Naive thymus-derived CD4-positive, alpha-beta T cell (primary cell): ENCODE measurements around the gene BMP4. TPM values are rescaled to one million over a fixed set of nuclear protein-coding genes. Genes with fewer than 3 reads are reported as not detected.
"Not testable (repeated sequence)": the region's sequence is repeated elsewhere in the genome, so short reads cannot be mapped to it uniquely, and the experiment has no call there.

Experiments used
- ATAC-seq: fragments of 150-1000 bp; cut with Tn5 transposase; 2 replicates; pipeline ENCODE4 v1.10.0; 2021; ENCODE audit warnings: mild to moderate bottlenecking, moderate library complexity
- CTCF ChIA-PET: fragments of 350-600 bp; sonication (Branson Sonifier 250); formaldehyde crosslinking; loops from one replicate; lab custom pipeline; 2021; ENCODE audit warnings: antibody characterized with exemption; lab: Charles Lee
- POLR2A ChIA-PET: fragments of 350-600 bp; sonication (Branson Sonifier 250); formaldehyde crosslinking; loops from one replicate; lab custom pipeline; 2021; ENCODE audit warnings: antibody characterized with exemption, inconsistent platforms; lab: Charles Lee
- DNase-seq, 9 donors: peaks; one replicate each; pipeline versions ENCODE4 v3.0.0 to v3.0.0-alpha.2; 2020 to 2022; ENCODE audit warnings: mixed read lengths in 1 of 9
- H3K27ac ChIP-seq: one replicate; pipeline ENCODE4 v1.7.0; 2013; ENCODE audit warnings: mild to moderate bottlenecking, low read depth, low read length, moderate library complexity
- H3K27me3 ChIP-seq, 2 donors: one replicate each; pipeline ENCODE4 v1.7.0; 2013; ENCODE audit warnings: low read length in 2 of 2, mild to moderate bottlenecking in 2 of 2, moderate library complexity in 2 of 2; ENCODE audit not compliant: control insufficient read depth in 2 of 2, insufficient read depth in 2 of 2
- H3K36me3 ChIP-seq, 3 experiments: 1 replicate in 2 of 3; 2 replicates in 1 of 3; pipeline ENCODE4 v1.7.0; 2013; ENCODE audit warnings: low read length in 3 of 3, mild to moderate bottlenecking in 3 of 3, moderate library complexity in 1 of 3; ENCODE audit not compliant: insufficient read depth in 3 of 3, control insufficient read depth in 2 of 3
- H3K4me1 ChIP-seq, 2 donors: one replicate each; pipeline ENCODE4 v1.7.0; 2013; ENCODE audit warnings: low read length in 2 of 2, mild to moderate bottlenecking in 2 of 2, moderate library complexity in 1 of 2; ENCODE audit not compliant: control insufficient read depth in 2 of 2, insufficient read depth in 2 of 2
- H3K4me3 ChIP-seq: 2 replicates; pipeline ENCODE4 v1.7.0; 2013; ENCODE audit warnings: mild to moderate bottlenecking, low read length
- H3K9me3 ChIP-seq, 3 experiments: 1 replicate in 2 of 3; 2 replicates in 1 of 3; pipeline ENCODE4 v1.7.0; 2013; ENCODE audit warnings: low read length in 3 of 3; ENCODE audit not compliant: control insufficient read depth in 2 of 3
- H3K27ac Mint-ChIP-seq, 9 donors: one replicate each; pipeline ENCODE4 v1.8.0; 2020 to 2022; ENCODE audit warnings: mixed read lengths in 9 of 9, mild to moderate bottlenecking in 8 of 9, moderate library complexity in 5 of 9, inconsistent platforms in 2 of 9
- H3K27me3 Mint-ChIP-seq, 5 donors: one replicate each; pipeline ENCODE4 v1.8.0; 2021 to 2022; ENCODE audit warnings: mixed read lengths in 5 of 5, mild to moderate bottlenecking in 1 of 5
- H3K36me3 Mint-ChIP-seq, 5 donors: one replicate each; pipeline ENCODE4 v1.8.0; 2020 to 2022; ENCODE audit warnings: mixed read lengths in 5 of 5, mild to moderate bottlenecking in 3 of 5, inconsistent platforms in 1 of 5
- H3K4me1 Mint-ChIP-seq, 7 donors: one replicate each; pipeline ENCODE4 v1.8.0; 2020 to 2022; ENCODE audit warnings: mixed read lengths in 7 of 7, mild to moderate bottlenecking in 3 of 7, inconsistent platforms in 1 of 7
- H3K4me3 Mint-ChIP-seq, 10 donors: one replicate each; pipeline ENCODE4 v1.8.0; 2020 to 2022; ENCODE audit warnings: mild to moderate bottlenecking in 10 of 10, mixed read lengths in 10 of 10, moderate library complexity in 6 of 10, inconsistent platforms in 2 of 10
- H3K9me3 Mint-ChIP-seq, 11 donors: one replicate each; pipeline ENCODE4 v1.8.0; 2020 to 2022; ENCODE audit warnings: mixed read lengths in 11 of 11, mild to moderate bottlenecking in 4 of 11, inconsistent platforms in 1 of 11, moderate library complexity in 1 of 11
- intact Hi-C, 2 donors: fragments of 100-400 bp; cut with micrococcal nuclease; formaldehyde crosslinking; loops; one replicate each; pipeline ENCODE4 v1.15.1; 2023
- polyA plus RNA-seq, 2 donors: library from polyadenylated mRNA; unstranded; fragments of 300-500 nt; fragmentation: Illumina TruSeq; gene quantifications; one replicate each; pipeline ENCODE4 v1.2.3, GENCODE V29; 2021
- total RNA-seq, 6 experiments: library from RNA in 5 of 6; stranded (reverse) in 5 of 6; gene quantifications; 1 replicate in 5 of 6; 2 replicates in 1 of 6; pipeline ENCODE4 v1.2.3 and lab custom pipeline; 2021 to 2026

BMP4 gene
- total and polyA plus RNA-seq, 7 experiments from 2014 or later, result 0.24 to 2.3 (median 1.3) TPM; not detected in 2

GRCh38 chr14:53996041-53996440 lies 39.4 kb upstream of the BMP4 start:
- intact Hi-C loops, result no loop called here
- H3K4me3 ChIP-seq, result no peak overlapping the region
- H3K27me3 ChIP-seq, result no peaks in the 10 kb centered on the region
- no peaks in the 10 kb centered on the region for H3K4me1 ChIP-seq
- Mint-ChIP-seq H3K4me3 (no peak overlapping the region), H3K4me1 (no peaks in the 10 kb centered on the region), H3K27ac (no peak overlapping the region), H3K9me3 (peaks cover 0 to 1% (median 0%) of the 10 kb centered on the region in 11 donors), H3K36me3 (no peaks in the 10 kb centered on the region), H3K27me3 (peaks cover 0 to 5% (median 0%) of the 10 kb centered on the region in 5 donors)
- DNase-seq (no peak), ATAC-seq (no peak)
- no peaks in the 10 kb centered on the region for H3K36me3 ChIP-seq
- no peaks in the 10 kb centered on the region for H3K9me3 ChIP-seq
- no peak overlapping the region for H3K27ac ChIP-seq
- POLR2A ChIA-PET, result no interaction called here
- CTCF ChIA-PET, result no interaction called here

GRCh38 chr14:53993920-53994607 lies 37.4 kb upstream of the BMP4 start:
- ATAC-seq, result no peak
- no peak for DNase-seq
- H3K4me3 ChIP-seq, result no peak overlapping the region
- no peaks in the 10 kb centered on the region for H3K9me3 ChIP-seq
- H3K27me3 ChIP-seq, result no peaks in the 10 kb centered on the region
- ChIA-PET POLR2A (no interaction called here), CTCF (no interaction called here)
- Mint-ChIP-seq H3K4me3 (no peak overlapping the region), H3K4me1 (no peaks in the 10 kb centered on the region), H3K27me3 (peaks cover 0 to 5% (median 0%) of the 10 kb centered on the region in 5 donors), H3K27ac (no peak overlapping the region), H3K36me3 (no peaks in the 10 kb centered on the region), H3K9me3 (peaks cover 0 to 3% (median 0%) of the 10 kb centered on the region in 11 donors)
- no peaks in the 10 kb centered on the region for H3K4me1 ChIP-seq
- no peak overlapping the region for H3K27ac ChIP-seq
- intact Hi-C loops, result no loop called here
- H3K36me3 ChIP-seq, result no peaks in the 10 kb centered on the region

- H3K4me1 Mint-ChIP-seq, result no peaks in the 10 kb centered on the region
- DNase-seq, result no peak
- H3K4me1 ChIP-seq, result no peaks in the 10 kb centered on the region
- H3K4me3 Mint-ChIP-seq, result no peak overlapping the region
- peaks cover 0 to 3% (median 0%) of the 10 kb centered on the region in 3 experiments for H3K9me3 ChIP-seq
- POLR2A ChIA-PET, result no interaction called here
- no peaks in the 10 kb centered on the region for H3K36me3 ChIP-seq
- H3K36me3 Mint-ChIP-seq, result peaks cover 0 to 3% (median 0%) of the 10 kb centered on the region in 5 donors
- H3K27ac Mint-ChIP-seq, result no peak overlapping the region
- no peak overlapping the region for H3K4me3 ChIP-seq
- H3K9me3 Mint-ChIP-seq, result peaks cover 0 to 22% (median 9%) of the 10 kb centered on the region in 11 donors
- H3K27me3 ChIP-seq, result no peaks in the 10 kb centered on the region
- intact Hi-C loops, result no loop called here
- no peak overlapping the region for H3K27ac ChIP-seq
- ATAC-seq, result no peak
- peaks cover 0 to 5% (median 0%) of the 10 kb centered on the region in 5 donors for H3K27me3 Mint-ChIP-seq
- CTCF ChIA-PET, result no interaction called here
These were observed 34.4 kb upstream of the BMP4 start for GRCh38 chr14:53990978-53991377.

- H3K27me3 Mint-ChIP-seq, result not testable (repeated sequence)
These were observed 30.1 kb upstream of the BMP4 start for GRCh38 chr14:53986718-53987117.

GRCh38 chr14:53984958-53985357 lies 28.3 kb upstream of the BMP4 start:
- intact Hi-C loops, H3K4me1 Mint-ChIP-seq, ATAC-seq, H3K4me1 ChIP-seq, H3K27me3 Mint-ChIP-seq, H3K4me3 Mint-ChIP-seq, POLR2A ChIA-PET, H3K36me3 ChIP-seq, H3K27ac ChIP-seq, H3K4me3 ChIP-seq, H3K27ac Mint-ChIP-seq, CTCF ChIA-PET, DNase-seq, H3K27me3 ChIP-seq: not testable (repeated sequence)
- Mint-ChIP-seq H3K36me3 (peaks cover 0 to 10% (median 0%) of the 10 kb centered on the region in 5 donors), H3K9me3 (peaks cover 6 to 43% (median 24%) of the 10 kb centered on the region in 11 donors)
- peaks cover 0 to 14% (median 0%) of the 10 kb centered on the region in 3 experiments for H3K9me3 ChIP-seq

More at GRCh38 chr14:53986718-53987117, 30.1 kb upstream of the BMP4 start:
- peaks cover 0 to 10% (median 0%) of the 10 kb centered on the region in 5 donors for H3K36me3 Mint-ChIP-seq
- H3K4me3 Mint-ChIP-seq, H3K27ac ChIP-seq, H3K4me1 ChIP-seq, H3K4me1 Mint-ChIP-seq, DNase-seq, H3K27me3 ChIP-seq, H3K27ac Mint-ChIP-seq, intact Hi-C loops, H3K4me3 ChIP-seq, POLR2A ChIA-PET, H3K36me3 ChIP-seq, ATAC-seq, CTCF ChIA-PET: not testable (repeated sequence)
- H3K9me3 Mint-ChIP-seq, result peaks cover 6 to 43% (median 24%) of the 10 kb centered on the region in 11 donors
- peaks cover 0 to 14% (median 0%) of the 10 kb centered on the region in 3 experiments for H3K9me3 ChIP-seq

GRCh38 chr14:53983112-53983511 lies 26.5 kb upstream of the BMP4 start:
- H3K4me1 ChIP-seq, result no peaks in the 10 kb centered on the region
- no peak for ATAC-seq
- no peak overlapping the region for H3K4me3 ChIP-seq
- peaks cover 0 to 14% (median 0%) of the 10 kb centered on the region in 3 experiments for H3K9me3 ChIP-seq
- ChIA-PET CTCF (no interaction called here), POLR2A (no interaction called here)
- Mint-ChIP-seq H3K9me3 (peaks cover 6 to 39% (median 24%) of the 10 kb centered on the region in 11 donors), H3K27ac (no peak overlapping the region), H3K27me3 (no peaks in the 10 kb centered on the region), H3K4me3 (no peak overlapping the region), H3K36me3 (peaks cover 0 to 10% (median 0%) of the 10 kb centered on the region in 5 donors), H3K4me1 (no peaks in the 10 kb centered on the region)
- DNase-seq, result no peak
- no peaks in the 10 kb centered on the region for H3K27me3 ChIP-seq
- intact Hi-C loops, result no loop called here
- H3K27ac ChIP-seq, result no peak overlapping the region
- no peaks in the 10 kb centered on the region for H3K36me3 ChIP-seq

GRCh38 chr14:53982546-53982945 lies 25.9 kb upstream of the BMP4 start:
- DNase-seq, result no peak
- no peaks in the 10 kb centered on the region for H3K27me3 ChIP-seq
- peaks cover 0 to 14% (median 0%) of the 10 kb centered on the region in 3 experiments for H3K9me3 ChIP-seq
- no peaks in the 10 kb centered on the region for H3K4me1 Mint-ChIP-seq
- H3K27me3 Mint-ChIP-seq, result no peaks in the 10 kb centered on the region
- ChIA-PET CTCF (no interaction called here), POLR2A (no interaction called here)
- no peak overlapping the region for H3K27ac Mint-ChIP-seq
- H3K36me3 ChIP-seq, result no peaks in the 10 kb centered on the region
- H3K4me1 ChIP-seq, result no peaks in the 10 kb centered on the region
- H3K4me3 Mint-ChIP-seq, result no peak overlapping the region
- H3K27ac ChIP-seq, result no peak overlapping the region
- H3K9me3 Mint-ChIP-seq, result peaks cover 6 to 34% (median 22%) of the 10 kb centered on the region in 11 donors
- intact Hi-C loops, result no loop called here
- H3K36me3 Mint-ChIP-seq, result peaks cover 0 to 10% (median 0%) of the 10 kb centered on the region in 5 donors
- H3K4me3 ChIP-seq, result no peak overlapping the region
- no peak for ATAC-seq
